ENCODE data around the gene TUBA4B.

Gene TUBA4B

DNA sequence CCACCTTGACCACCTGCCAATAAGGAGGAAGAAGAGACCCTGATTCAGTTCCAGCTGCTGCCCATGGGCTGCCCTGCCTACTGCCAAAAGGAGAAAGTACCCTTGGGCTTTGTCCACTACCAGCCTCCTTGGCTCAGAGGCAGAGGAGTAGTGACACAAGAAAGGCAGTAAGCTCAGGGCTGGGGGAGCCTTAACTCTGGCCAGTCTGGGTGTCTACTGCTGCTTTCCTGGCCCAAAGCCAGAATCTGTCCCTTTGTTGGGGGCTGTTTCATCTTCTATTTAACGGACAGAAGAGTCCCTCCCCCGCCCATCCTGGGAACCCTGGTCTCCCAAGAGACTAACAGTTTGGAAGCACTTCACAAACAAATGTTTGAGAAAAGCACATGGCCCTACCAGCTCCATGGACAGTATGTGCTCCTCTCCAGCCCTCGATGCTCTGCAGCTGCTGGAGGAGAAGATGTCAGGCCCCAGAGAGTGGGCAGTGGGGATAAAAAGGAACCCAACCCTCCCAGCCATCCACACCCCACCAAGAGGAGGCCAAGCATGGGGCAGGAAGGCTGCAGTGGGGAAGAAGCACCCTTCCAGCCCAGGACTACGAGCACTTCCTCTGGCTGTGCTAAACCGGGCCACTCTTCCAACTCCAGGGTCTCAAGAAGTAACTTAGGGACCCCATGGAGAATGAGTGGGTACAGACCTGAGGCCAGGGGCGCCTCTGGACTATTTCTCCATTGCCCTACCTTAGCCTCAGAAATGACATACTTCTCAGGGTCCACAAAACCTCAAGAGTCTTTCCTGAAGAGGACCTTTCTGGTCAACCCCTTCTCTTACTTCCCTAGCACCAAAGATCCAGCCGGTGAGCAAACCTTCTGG is 24.8 kb upstream of the TUBA4B start:
- TF ChIP-seq, protein P1, sequence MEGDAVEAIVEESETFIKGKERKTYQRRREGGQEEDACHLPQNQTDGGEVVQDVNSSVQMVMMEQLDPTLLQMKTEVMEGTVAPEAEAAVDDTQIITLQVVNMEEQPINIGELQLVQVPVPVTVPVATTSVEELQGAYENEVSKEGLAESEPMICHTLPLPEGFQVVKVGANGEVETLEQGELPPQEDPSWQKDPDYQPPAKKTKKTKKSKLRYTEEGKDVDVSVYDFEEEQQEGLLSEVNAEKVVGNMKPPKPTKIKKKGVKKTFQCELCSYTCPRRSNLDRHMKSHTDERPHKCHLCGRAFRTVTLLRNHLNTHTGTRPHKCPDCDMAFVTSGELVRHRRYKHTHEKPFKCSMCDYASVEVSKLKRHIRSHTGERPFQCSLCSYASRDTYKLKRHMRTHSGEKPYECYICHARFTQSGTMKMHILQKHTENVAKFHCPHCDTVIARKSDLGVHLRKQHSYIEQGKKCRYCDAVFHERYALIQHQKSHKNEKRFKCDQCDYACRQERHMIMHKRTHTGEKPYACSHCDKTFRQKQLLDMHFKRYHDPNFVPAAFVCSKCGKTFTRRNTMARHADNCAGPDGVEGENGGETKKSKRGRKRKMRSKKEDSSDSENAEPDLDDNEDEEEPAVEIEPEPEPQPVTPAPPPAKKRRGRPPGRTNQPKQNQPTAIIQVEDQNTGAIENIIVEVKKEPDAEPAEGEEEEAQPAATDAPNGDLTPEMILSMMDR (IDR thresholded peaks at IDR 0.05; ENCODE audit: low read depth, low read length, missing control alignments): no peak
- no peak for DNase-seq (ENCODE audit: extremely low read depth, low read depth)
- peak overlapping the region; percentile 89 for H3K4me3 ChIP-seq (replicated peaks; ENCODE audit: low read depth, low read length)

DNA sequence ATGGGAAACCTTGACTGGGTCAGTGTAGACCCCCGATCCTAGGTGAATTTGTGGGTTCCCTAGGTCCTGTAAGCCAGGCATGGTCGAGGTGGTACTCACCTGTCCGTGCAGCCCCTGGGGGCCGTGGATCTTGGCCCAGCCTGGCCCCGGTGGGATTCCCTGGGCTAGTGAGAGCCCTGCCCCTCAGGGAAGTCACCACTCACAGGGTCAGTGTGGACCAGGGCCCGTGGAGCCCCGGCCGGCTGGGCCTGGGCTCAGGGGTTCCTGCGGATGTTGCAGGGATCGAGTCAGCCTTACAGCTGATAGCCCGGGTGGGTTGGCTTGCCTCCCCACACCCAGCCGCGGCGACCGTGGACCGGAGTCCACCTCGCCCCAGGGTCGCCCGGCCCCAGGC is 24.1 kb upstream of the TUBA4B start:
- DNase-seq (ENCODE audit: extremely low read depth, low read depth): no peak
- TF ChIP-seq, protein P1 (IDR thresholded peaks at IDR 0.05; ENCODE audit: low read depth, low read length, missing control alignments): no peak
- H3K4me3 ChIP-seq (replicated peaks; ENCODE audit: low read depth, low read length): peak overlapping the region; percentile 89

DNA sequence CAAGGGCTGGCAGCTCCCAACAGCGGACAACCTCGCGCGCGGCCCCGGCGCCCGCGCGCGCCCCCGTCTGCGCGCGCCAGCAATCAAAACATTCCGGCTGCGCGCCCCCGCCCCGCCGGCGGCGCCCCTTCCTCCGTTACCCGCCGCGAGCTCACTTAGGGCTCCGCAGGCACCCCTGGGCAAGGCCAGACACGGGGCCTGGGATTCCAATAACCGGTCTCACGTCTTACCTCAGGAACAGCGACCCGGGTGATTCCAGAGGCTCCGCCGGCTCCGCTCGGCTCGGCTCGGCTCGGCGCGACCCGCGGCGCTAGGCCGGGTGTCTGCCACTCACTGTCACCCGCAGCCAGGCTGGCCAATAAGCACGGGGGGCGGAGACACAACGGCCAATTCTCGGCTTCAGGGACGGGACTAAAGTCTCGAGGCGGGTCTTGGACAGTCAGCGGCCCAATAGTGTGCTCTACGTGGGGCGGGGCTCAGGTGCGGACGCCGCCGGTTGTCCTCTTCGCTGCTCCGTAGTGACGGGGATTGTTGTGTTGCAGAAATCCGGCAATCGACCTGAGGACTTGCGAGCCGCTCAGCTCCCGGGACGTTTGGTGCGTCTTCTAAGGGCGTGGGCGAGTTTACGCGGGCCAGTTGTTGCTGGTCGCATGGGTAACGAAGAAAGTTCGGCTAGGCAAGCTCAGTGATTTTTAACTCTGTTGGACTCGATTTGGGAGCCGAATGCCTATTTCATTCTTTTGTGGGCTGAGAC is 23.6 kb upstream of the TUBA4B start, which contains the start of the genes ANKZF1 and ATG9A:
TSS of gene ANKZF1 (plus strand) at position 502 of the 754 bp plus-strand sequence. CDS start 452 bp downstream, outside the sequence.
TSS of gene ATG9A (minus strand) at position 332 of the 754 bp plus-strand sequence. CDS start 1,612 bp downstream, outside the sequence.
- DNase-seq (ENCODE audit: extremely low read depth, low read depth): peak; percentile 93
- TF ChIP-seq, protein P1 (IDR thresholded peaks at IDR 0.05; ENCODE audit: low read depth, low read length, missing control alignments): no peak
- H3K4me3 ChIP-seq (replicated peaks; ENCODE audit: low read depth, low read length): peak within 1 kb of the TSS; percentile 89

DNA sequence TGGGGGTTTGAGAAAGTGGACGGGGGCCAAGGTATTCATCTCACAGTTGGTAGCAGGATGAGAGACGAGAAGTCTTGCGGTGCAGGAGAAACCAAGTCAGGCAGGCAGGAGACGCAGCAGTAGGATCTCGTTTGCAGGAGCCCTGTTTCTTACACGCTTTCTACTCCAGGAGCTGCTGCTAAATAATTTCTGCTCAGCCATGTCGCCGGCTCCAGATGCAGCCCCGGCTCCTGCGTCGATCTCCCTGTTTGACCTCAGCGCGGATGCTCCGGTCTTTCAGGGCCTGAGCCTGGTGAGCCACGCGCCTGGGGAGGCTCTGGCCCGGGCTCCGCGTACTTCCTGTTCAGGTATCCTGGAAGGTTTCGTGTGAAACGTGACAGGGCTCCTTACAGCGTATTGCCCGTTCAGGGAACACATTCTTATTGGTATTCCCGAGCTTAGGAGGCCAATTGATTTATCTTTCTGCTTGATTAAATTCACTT is 22.9 kb upstream of the TUBA4B start:
- TF ChIP-seq, protein P1 (IDR thresholded peaks at IDR 0.05; ENCODE audit: low read depth, low read length, missing control alignments): no peak
- peak overlapping the region; percentile 89 for H3K4me3 ChIP-seq (replicated peaks; ENCODE audit: low read depth, low read length)
- DNase-seq (ENCODE audit: extremely low read depth, low read depth): no peak

DNA sequence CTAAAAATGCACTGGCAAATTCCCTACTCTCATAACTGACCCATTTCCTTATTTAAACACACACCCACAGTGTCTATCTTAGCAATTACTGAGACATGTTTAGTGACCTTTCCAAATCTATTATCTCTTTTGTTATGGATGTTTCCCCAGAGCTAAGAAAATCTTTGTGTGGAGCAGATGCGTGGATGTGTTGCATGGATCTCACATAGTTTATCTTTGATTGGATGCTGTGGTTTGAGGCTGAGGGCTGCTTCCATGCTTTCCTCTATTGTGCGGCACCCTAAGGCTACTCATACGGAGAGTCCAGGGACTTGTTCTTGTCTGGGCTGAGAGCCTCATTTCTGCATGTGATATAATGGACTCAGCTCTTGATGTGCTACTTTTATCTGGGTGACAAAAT is 18.7 kb upstream of the TUBA4B start:
- TF ChIP-seq, protein P1 (IDR thresholded peaks at IDR 0.05; ENCODE audit: low read depth, low read length, missing control alignments): no peak
- no peak overlapping the region for H3K4me3 ChIP-seq (replicated peaks; ENCODE audit: low read depth, low read length)
- DNase-seq (ENCODE audit: extremely low read depth, low read depth): no peak

DNA sequence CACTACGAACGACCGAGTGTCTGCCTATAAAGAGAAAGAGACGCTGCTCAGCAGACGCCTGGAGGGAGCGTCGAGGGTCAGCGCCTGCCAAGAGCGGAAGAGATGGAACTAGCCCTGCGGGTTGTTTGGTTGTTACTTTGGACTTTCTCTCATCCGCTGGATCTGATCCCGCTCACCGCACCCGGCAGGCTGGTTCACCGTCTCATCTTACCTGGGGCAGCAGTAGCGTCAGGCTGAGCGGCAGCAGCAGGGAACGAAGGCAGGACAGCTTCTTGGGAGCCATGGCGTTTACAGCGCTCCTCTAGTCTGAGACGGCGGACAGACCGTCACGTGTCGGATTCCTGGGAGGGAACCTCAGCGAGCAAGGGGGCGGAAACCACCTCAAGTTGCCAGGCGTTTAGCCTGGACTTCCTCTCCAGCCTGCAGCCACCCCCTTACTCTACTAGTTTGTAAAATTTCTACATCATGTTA is 9.7 kb upstream of the TUBA4B start:
- no peak for DNase-seq (ENCODE audit: extremely low read depth, low read depth)
- no peak overlapping the region for H3K4me3 ChIP-seq (replicated peaks; ENCODE audit: low read depth, low read length)
- TF ChIP-seq, protein P1 (IDR thresholded peaks at IDR 0.05; ENCODE audit: low read depth, low read length, missing control alignments): no peak

Data from HFF-Myc (cell line).